ENCODE data around the gene VTCN1.
"Not testable (repeated sequence)": the region's sequence is repeated elsewhere in the genome, so short reads cannot be mapped to it uniquely, and the experiment has no call there.

GRCh38 chr1:117119144-117119543 is 91.6 kb downstream of the VTCN1 start:
- TF ChIP-seq EP300 (IDR thresholded peaks at IDR 0.05), result not testable (repeated sequence)
- TF ChIP-seq, protein P1, sequence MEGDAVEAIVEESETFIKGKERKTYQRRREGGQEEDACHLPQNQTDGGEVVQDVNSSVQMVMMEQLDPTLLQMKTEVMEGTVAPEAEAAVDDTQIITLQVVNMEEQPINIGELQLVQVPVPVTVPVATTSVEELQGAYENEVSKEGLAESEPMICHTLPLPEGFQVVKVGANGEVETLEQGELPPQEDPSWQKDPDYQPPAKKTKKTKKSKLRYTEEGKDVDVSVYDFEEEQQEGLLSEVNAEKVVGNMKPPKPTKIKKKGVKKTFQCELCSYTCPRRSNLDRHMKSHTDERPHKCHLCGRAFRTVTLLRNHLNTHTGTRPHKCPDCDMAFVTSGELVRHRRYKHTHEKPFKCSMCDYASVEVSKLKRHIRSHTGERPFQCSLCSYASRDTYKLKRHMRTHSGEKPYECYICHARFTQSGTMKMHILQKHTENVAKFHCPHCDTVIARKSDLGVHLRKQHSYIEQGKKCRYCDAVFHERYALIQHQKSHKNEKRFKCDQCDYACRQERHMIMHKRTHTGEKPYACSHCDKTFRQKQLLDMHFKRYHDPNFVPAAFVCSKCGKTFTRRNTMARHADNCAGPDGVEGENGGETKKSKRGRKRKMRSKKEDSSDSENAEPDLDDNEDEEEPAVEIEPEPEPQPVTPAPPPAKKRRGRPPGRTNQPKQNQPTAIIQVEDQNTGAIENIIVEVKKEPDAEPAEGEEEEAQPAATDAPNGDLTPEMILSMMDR (IDR thresholded peaks at IDR 0.05), result not testable (repeated sequence)
